ENCODE results near the gene IRF2BPL. TPM values are rescaled to one million over a fixed set of nuclear protein-coding genes. Genes with fewer than 3 reads are reported as not detected.

IRF2BPL gene
- total and polyA plus RNA-seq, 2 of the 8 experiments (the other 6 are each of a cell fraction or from before 2014, with no cell fraction given), result 18.8 to 57.0 TPM

GRCh38 chr14:77026930-77027537 is 1.5 kb downstream of the IRF2BPL start:
- H3K36me3 ChIP-seq (ENCODE audit: control insufficient read depth in 2 of 4, insufficient read depth in 4 of 4, low read length in 3 of 4), result peaks cover 0 to 18% (median 3%) of the 10 kb centered on the region in 4 experiments; a peak in 1 of 8 replicates
- TF ChIP-seq SRF (IDR thresholded peaks at IDR 0.05; ENCODE audit: low read depth, low read length), result no peak
- TF ChIP-seq TAF1 (IDR thresholded peaks at IDR 0.05; ENCODE audit: low read depth, low read length), result 0 out of 2 replicates have a peak, but pooled peaks have one; percentile 10
- TF ChIP-seq HDAC6 (IDR thresholded peaks at IDR 0.05; ENCODE audit: low read depth, low read length), result no peak
- TF ChIP-seq RNF2 (IDR thresholded peaks at IDR 0.05; ENCODE audit: borderline replicate concordance, low read depth, low read length, missing control alignments, poor library complexity, severe bottlenecking), result peak; percentile 7
- TF ChIP-seq POLR2A (IDR thresholded peaks at IDR 0.05; ENCODE audit: control extremely low read depth in 1 of 2, low read depth in 2 of 2, low read length in 2 of 2), result no peak
- H2BK20ac ChIP-seq (ENCODE audit: low read length), result no peak overlapping the region
- no peak overlapping the region for H3K56ac ChIP-seq (replicated peaks; ENCODE audit: insufficient read length, low read depth, low read length)
- H3K18ac ChIP-seq (ENCODE audit: extremely low read depth, low read length), result peak overlapping the region; percentile 51; the same call in 1 of the 2 replicates
- no peak overlapping the region for H2BK15ac ChIP-seq (ENCODE audit: low read length)
- H4K20me1 ChIP-seq (replicated peaks in 1 of 2; ENCODE audit: control insufficient read depth in 1 of 2, insufficient read depth in 2 of 2, low read length in 2 of 2), result peaks cover 5 to 14% of the 10 kb centered on the region in 2 experiments
- no peak overlapping the region for H3K27ac ChIP-seq (ENCODE audit: low read depth, low read length)
- peak overlapping the region; percentile 95 for H4K91ac ChIP-seq (replicated peaks; ENCODE audit: insufficient read length, low read length)
- peaks cover 12 to 34% of the 10 kb centered on the region in 2 experiments for H3K79me2 ChIP-seq (ENCODE audit: control insufficient read depth in 1 of 2, insufficient read depth in 2 of 2, low read length in 2 of 2)
- ChIA-PET CTCF (ENCODE audit: partially characterized antibody) (interaction anchor here (0.9 to 25.2 kb wide), 12 partner anchors 13 to 152 kb away, joined by 3 to 280 read pairs (median 4); no protein-coding TSS in a partner anchor), POLR2A (ENCODE audit: partially characterized antibody) (interaction anchor here (0.8 to 10.9 kb wide), 11 partner anchors 7 to 151 kb away, joined by 3 to 92 read pairs (median 11); no protein-coding TSS in a partner anchor)
- H2BK5ac ChIP-seq (ENCODE audit: low read depth, low read length), result peak overlapping the region; percentile 91
- peak overlapping the region; percentile 61 to 86 (median 70) for H3K4me3 ChIP-seq (ENCODE audit: extremely low read depth in 1 of 4, insufficient read depth in 2 of 4, low read depth in 3 of 4, low read length in 4 of 4)
- no peak overlapping the region for H3K14ac ChIP-seq (ENCODE audit: insufficient read length)
- no peak overlapping the region for H2BK12ac ChIP-seq (ENCODE audit: low read depth, low read length)
- H4K5ac ChIP-seq (ENCODE audit: insufficient read length, low read depth, low read length), result no peak overlapping the region
- peaks cover 2% of the 10 kb centered on the region; the same call in 1 of the 2 replicates for H3K79me1 ChIP-seq (ENCODE audit: low read depth, low read length)
- H3K23ac ChIP-seq (ENCODE audit: insufficient read length), result no peak overlapping the region
- no peak overlapping the region for H2BK120ac ChIP-seq (replicated peaks; ENCODE audit: low read depth, low read length)
- H3K4ac ChIP-seq (replicated peaks; ENCODE audit: insufficient read length, low read depth, low read length), result no peak overlapping the region
- no peak for FAIRE-seq
- no peak overlapping the region for H2AK5ac ChIP-seq (ENCODE audit: low read depth, low read length)
- WGBS, 2 experiments (ENCODE audit: extremely low coverage in 1 of 2, insufficient coverage in 1 of 2, insufficient read length in 1 of 2, insufficient replicate concordance in 2 of 2, low coverage in 1 of 2, low lambda C conversion rate in 2 of 2, missing lambda C conversion rate in 1 of 2), result 2% methylated on average over 21 of the region's 65 CpGs; no CpG with 5 or more reads in 1 of the 2 experiments
- H3K4me1 ChIP-seq (replicated peaks in 1 of 4; ENCODE audit: control insufficient read depth in 3 of 4, insufficient read depth in 4 of 4, low read length in 3 of 4), result peaks cover 15 to 41% (median 28%) of the 10 kb centered on the region in 4 experiments
- H3K9me3 ChIP-seq (ENCODE audit: insufficient read depth in 2 of 2, low read depth in 1 of 2, low read length in 1 of 2), result no peaks in the 10 kb centered on the region
- DNase-seq (ENCODE audit: low read depth in 1 of 2, low spot score in 2 of 2), result no peak
- peaks cover 21% of the 10 kb centered on the region for H3K23me2 ChIP-seq (ENCODE audit: low read depth, low read length)
- H4K8ac ChIP-seq (ENCODE audit: extremely low read depth, insufficient read depth, low read length), result peak overlapping the region; percentile 91
- H3K9ac ChIP-seq (replicated peaks in 1 of 4; ENCODE audit: extremely low read depth in 1 of 4, low read depth in 3 of 4, low read length in 3 of 4), result peak overlapping the region in 3 of 4 experiments; percentile 9 to 93 (median 92); a peak in 5 of 7 replicates
- peak overlapping the region; percentile 89 to 97 for H3K4me2 ChIP-seq (ENCODE audit: insufficient read depth in 1 of 2, low read depth in 2 of 2, low read length in 2 of 2)
- H2AFZ ChIP-seq (ENCODE audit: low read length), result no peak overlapping the region
- peaks cover 0 to 5% (median 3%) of the 10 kb centered on the region in 4 experiments; a peak in 5 of 7 replicates for H3K27me3 ChIP-seq (replicated peaks in 1 of 4; ENCODE audit: control insufficient read depth in 3 of 4, extremely low read depth in 1 of 4, insufficient read depth in 3 of 4, low read length in 3 of 4)
